CD4-positive, alpha-beta T cell treated with Interleukin-2 at 100 ng/mL for 4 hours (primary cell): ENCODE data around the gene PTK6.
A peak's percentile ranks its signal among the peaks of the same experiment; 100 is the strongest.

Source experiments
- DNase-seq: peaks from one replicate; pipeline ENCODE4 v3.0.0-alpha.2; 2020; ENCODE audit warnings: low spot score

PTK6 gene

DNA sequence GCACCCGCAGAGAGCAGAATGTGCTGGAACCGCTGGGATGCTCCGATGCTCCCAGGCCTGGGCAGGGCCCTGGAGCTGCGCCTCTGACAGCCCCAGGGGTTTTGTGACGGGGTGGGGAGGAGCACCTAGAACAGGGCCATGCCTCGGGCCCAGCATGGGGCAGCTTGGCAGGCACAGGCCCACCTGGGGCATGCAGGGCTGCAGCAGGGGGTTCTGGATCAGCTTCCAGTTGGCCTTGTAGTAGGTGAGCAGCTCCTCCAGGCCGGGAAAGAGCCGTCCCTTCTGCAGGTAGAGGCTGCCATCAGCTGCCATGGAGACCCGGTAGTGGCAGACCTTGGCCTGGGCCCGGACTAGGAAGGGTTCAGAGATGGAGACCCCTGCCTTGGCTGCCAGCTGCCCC lies 6.0 kb upstream of the PTK6 start:
- DNase-seq = no peak

DNA sequence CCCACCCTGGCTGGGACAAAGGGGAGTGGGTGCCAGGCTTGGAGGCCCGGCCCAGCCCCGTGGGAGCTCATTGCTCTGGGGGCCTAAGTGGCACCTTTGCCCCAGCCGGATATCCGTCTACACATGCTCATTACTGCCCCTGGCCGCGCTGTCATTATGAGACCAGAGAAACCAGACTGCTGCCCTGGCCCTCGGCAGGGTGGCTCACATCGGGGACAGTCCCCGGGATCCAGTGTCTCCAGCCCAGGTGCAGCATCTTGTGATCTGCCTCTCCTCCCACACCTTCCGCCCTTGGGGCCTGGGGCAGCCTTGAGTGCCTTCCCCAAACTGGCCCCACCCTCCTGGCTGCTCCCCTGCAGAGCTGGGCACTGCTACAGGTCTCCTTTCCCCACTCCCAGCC lies 5.5 kb upstream of the PTK6 start:
- no peak for DNase-seq

DNA sequence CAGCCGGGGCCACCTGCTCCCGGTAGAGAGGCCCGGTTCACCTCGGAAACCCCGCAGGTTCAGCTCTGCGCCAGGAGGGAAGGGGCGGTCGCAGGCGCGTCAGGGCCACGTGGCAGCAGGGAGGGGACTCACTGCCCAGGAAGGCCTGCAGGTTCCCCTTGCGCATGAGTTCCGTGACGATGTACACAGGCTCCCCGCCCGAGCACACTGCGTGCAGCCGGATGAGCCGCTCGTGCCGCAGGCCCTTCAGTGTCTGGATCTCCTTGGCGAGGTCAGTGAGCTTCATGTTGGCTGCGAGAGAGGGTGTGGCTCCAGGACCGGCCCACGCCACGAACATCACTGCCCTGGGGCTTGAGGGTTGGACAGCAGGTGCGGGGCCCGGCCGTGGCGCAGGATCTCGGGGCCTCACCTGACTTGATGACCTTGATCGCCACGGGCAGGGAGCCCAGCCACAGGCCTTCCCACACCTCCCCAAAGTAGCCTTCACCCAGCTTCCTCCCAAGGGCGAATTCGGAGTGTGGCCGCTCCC lies 4.9 kb upstream of the PTK6 start:
- DNase-seq = no peak

DNA sequence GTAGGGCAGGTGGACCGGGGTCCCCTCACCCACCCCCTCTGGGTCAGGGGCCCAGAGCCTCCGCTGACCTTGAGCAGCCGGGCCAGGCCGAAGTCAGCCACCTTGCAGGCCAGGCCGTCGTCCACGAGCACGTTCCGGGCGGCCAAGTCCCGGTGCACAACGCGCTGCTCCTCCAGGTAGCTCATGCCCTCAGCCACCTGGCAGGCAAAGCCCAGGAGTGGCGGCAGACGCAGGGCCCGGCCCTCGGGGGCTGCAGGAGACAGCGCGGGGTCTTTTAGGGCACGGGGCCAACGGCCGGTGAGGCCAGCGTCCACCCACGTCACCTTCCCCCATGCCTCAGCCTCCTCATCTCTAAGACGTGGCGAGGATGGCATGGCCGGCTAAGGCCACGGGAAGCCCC lies 4.2 kb upstream of the PTK6 start:
- no peak for DNase-seq

DNA sequence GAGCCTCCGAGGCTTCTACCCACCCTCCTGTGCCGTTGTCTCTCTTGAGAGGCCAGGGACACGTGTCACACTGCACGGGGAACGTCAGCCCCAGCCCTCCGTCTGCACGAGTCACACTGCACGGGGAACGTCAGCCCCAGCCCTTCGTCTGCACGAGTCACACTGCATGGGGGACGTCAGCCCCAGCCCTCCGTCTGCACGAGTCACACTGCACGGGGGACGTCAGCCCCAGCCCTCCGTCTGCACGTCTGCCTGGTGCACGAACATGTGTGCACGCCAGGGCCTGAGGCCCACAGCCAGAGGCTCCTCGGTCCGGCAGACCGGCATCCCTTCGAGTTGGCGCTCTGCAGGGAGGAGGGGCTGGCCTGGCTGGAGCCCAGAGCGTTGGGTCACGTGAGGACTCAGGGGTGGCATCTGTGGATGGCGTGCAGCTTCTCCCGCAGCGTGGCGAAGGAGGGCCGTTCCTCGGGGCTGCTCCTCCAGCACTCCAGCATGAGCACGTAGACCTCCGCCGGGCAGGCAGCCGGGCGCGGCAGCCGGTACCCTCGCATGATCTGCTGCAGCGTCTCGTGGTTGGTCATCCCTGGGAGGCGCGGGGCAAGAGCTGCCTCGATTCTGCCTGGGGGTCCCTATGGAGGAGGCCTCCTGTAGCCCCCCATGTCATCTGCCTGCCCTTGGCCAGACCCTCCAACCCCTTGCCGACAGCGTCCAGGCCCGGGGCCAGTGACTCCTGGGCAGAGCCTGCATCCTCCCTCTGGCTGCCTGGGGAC lies 3.4 kb upstream of the PTK6 start:
- DNase-seq = no peak

DNA sequence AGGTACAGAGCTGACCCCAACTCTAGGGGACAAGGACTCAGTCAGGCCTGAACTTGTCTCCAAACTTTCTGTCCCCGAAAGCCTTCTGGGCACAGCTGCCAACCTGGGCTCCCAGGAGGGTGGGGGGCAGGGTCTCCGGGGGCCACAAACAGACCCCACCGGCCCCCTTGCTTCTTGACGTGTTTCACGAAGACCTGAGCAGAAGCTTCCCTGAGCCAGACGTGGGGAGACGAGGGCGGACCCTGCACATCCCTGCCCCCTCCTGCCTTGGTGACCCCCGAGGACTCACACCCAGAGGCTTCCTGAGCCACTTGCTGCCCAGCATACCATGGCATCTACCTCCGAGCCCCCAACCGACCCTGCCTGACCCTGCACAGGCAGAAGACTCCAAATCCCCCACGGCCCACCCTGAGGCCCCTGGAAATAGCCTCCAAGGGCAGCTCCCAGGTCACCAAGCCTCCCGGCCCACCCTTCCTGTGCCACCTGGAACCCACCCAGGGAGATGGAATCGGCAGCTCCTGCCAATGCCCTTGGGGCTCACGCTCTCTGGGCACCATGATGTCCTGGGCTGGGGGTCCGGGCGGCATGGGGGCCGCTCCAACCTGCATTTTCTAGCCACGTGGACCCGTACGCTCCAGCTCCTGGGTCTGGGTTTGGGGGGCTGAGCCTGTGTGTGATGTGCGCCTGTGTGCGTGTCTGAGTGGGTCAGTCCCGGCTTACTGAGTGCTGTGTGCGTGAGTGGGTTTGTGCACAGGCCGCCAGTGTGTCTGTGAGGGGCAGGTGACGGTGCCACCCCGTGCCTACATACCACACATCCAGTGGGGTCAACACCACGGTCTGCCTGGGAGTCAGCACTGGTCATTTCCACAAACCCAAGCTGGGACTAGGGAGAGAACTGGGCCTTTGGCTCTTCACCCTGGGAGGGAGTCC lies 2.5 kb upstream of the PTK6 start:
- DNase-seq = no peak

DNA sequence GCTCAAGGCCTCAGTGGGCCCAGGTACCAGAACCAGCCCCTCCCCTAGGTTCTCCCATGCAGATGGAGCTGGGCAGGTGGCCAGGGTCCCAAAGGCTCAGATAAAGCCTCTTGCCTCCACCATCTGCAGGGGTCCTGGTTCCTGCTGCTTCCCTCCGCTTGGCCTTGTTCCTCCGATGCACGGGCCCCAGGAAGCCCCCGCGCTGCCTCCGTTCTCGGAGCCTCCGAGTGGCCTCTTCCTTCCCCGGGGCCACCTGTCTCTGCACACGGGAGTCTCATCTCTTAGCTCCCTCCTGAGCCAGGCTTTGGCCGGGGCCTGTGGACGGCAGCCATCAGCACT lies 1.9 kb upstream of the PTK6 start:
- no peak for DNase-seq

DNA sequence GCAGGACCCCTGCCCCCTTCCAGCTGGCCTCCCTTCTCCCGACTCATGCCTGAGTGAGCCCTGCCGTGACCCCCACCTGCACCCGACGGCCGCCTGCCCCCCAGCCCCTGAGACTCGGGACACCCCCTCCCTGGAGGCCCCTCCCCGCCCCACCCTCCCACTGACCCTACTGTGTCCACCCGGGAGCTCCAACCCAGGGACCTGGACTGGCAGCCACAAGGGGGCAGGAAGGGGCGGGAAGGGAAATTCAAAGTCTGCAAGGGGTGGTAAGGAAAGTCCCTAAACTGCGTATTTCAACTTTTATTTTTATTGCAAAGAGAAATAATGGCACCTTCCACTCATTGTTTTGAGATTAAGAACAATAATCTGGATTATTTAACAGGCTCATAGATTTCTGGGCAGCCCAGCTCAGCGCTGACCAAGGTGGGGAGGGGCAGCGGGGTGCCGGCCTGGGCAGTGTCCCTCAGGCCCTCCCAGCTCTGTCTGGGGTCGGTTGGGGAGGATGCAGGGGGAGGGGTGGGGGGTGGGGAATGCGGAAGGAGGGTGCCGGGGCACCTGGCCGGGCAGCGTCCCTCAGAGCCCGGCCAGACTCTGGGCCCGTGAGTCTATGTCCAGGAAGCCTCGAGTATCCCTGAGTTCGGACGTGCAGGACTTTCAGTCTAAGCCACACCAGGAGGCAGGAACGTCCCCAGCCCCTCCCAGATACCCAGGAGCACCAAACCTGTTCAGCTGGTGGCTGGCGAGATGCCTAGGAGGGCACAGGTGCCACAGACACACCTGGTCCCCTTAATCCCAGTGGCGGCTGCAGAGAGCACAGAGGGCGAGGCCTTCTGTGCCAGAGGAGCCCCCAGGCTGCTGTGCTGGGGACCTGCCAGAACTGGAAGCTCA lies 1.3 kb upstream of the PTK6 start:
- peak; percentile 46 for DNase-seq

DNA sequence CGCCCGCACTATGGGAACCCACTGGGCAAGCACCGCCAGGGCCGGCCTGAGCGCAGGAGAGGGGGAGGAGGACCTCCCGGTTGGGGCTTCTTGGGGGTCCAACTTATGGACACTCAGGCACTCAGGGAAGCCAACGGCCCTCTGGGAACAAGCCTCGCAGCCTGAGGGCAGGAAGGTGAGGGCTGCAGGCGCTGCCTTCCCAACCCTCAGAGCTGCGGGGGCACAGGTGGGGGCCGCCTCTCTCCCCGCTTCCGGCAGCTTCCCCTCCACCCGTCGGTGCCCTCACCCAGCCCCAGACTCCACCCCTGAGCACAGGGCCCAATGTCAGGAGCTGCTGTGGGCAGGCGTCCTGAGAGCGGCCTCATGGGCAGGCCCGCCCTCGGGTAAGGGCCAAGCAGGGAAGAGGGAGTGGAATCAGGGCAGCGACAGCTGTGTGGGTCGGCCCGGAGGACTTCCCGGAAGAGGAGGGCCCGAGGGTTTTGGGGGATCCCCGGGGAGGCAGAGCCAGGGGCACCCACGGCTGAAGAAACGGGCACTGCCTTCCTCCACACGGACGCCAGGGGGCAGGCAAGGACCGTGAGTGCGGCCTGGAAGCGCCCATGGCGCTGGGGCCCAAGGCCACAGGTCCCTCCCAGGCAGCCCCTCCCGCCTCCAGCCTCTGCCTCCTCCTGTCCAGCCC lies 488 bp upstream of the PTK6 start:
- DNase-seq = peak; percentile 96

DNA sequence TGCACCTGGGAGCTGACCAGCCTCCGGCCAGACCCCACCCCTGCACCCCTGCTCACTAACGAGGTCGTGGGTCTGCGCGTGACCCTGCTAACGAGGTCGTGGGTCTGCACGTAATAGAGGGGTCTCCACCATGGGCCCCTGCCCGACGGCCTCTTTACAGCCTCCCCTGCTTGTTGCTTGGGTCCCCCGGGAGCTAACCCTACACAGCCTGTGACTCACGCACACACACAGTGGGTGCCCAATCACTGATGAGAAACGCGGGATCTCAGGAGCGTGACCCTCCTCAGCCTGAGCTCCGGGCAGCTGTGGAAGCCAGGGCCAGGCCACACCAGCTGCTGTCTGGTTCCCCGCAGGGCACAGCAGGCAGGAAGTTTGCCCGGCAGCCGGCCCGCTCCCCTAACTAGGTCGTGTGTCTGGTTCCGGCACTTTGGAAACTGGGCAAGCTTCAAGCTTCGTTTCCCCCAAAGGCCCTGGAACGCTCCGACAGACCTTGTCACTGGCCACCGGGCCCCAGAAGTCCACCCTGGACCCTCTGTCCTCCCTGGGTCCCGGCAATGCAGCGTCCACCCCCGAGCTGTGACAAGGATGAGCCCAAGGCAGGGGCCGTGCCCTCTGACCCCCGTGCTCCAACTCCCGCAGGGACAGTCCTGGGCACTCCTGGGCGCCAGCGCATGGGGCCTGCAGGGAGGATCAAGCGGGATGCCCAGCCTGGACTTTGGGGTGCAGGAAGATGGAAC lies 767 bp downstream of the PTK6 start:
- DNase-seq = no peak

DNA sequence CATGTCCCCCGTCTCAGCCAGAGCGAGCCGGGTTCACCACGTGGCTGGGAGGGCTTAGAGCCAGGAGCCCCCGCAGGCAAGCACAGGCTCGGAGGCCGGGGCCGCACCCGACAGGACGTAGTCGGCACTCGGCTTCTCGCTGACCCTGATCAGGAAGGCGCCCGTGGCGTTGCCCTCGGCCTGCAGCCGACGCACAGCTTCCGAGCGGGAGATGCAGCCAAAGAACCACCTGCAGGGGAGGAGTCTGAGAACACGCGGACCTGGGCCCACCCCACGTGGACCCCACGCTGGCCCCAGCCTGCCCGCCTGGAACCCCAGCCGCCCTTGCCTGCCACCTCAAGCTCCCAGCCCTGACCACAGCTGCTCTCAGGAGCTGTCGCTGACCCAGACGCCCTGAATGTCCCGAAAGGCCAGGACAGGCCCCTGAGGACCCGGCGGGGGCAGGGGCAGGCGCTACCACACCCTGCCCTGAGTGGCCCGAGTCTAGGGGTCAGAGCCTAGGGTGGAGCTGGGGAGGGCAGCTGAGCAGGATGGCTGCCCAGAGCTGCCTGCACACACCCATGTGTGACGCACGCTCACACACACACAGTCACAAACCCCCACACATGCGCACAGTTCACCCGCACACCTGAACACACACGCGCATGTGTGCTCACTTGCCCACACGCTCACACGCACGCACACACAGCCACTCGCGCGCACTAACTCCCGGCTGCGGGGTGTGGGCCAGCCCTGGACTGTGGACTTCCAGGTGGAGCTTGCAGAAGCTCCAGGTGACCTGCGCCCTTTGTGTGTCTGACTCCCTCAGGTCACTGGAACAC lies 2.1 kb downstream of the PTK6 start:
- no peak for DNase-seq

DNA sequence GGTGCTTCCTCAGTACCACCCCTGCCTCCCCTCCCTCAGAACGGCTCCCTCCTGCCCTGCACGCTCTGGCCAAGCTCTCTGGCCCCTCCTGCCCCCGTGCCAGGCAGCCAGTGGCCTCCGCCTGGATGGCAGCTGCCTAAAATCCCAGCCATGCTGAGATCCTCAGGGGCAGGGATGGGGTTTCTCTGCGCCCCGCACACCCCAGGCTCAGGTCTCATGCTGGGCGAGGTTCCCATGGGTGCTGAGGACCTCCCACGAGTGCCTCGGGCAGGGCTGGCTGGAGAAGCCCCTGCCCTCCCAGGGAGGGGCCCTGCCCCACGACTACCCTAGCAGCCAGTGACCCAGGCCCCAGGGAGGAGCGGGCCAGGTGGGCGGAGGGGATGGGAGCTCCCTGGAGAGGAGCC lies 2.7 kb downstream of the PTK6 start:
- DNase-seq = no peak

DNA sequence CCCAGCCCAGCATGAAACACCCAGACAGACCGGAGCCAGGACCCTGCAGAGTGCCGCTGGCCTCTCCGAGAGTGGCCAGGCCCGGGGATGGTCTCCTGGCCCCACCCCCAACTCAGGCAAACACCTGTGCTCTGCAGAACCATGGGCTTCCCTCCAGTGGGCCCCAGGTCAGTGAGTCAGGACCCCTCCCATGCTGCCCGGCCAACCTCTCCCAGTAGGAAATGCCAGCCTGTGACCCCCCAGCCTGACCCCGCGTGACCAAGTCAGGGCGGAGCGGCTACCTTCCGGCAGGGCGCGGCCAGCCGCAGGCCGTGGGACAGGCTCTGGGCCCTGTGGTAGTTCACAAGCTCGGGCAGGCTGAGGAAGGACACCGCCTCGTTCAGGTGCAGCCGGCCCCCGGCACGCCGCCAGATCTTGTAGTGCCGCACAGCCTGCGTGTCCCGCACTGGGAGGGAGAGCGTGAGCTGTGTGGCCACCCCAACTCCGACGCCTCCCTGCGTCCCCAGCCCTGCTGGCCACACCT lies 3.2 kb downstream of the PTK6 start:
- no peak for DNase-seq

DNA sequence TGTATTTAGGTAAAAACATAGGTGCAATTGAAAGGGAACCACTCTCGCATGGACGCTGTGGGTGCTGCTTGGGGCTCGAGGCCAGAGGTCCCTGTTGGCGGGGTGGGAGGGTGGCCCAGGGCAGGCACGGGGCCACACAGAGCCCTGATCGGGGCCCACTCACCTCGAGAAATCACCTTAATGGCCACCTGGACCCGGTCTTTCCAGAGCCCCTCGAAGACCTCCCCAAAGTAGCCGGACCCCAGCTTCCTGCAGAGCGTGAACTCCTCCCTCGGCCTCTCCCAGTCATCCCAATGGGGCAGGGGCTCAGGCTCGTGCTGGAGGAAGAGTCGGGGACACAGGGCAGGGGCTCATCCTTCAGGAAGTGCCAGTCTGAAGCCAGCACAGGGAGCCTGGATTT lies 3.8 kb downstream of the PTK6 start:
- no peak for DNase-seq

DNA sequence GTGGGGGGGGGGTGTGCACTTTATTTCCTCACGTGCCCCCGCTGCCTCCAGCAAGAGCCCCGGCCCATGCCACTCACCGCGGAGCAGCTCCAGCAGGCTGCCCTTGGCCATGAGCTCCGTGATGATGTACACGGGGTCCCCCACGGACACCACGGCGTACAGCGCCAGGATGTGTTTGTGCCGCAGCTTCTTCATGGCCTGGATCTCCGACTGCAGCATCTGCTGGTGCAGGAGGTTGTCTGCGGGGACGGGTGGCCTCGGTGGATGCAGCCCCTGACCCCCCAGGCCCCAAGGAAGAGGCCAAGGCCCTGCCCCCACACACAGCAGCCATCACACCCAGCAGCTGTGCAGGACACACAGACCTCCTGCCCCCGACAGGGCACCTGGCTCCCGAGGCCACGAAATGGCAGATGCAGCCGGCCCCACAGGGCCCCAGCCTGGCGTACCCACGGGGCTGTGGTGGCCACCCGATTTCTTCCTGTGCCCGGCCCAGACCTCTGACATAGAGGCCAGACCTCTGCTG lies 4.7 kb downstream of the PTK6 start:
- DNase-seq = no peak

DNA sequence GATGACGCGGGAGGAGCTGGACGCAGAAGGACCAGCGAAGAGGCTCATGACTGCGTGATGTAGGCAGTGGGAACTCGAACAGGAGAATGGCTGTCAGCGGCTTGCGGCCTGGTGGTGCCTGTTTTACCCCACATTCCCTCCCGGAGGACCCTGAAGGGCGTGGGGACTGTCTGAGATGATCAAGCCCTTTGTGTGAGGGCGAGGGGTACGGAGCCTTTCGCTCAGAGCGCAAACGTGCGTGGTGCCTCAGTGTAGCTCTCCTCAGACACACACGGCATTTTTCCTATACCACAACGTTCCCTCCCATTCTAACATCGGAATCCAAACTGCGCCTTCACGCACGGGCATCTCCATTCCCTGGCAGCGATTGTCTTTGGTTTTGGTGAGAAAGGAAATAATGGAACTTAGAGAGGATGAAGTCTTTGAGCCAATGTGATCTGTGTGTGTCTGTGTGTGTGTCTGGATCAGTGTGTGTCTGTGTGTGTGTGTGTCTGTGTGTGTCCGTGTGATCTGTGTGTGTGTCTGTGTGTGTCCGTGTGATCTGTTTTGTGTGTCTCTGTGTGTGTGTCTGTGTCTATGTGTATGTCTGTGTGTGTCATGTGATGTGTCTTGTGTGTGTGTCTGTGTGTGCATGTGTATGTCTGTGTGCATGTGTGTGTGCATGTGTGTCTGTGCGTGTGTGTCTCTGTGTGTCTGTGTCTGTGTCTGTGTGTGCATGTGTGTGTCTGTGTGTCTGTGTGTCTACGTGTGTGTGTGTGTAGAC lies 5.3 kb downstream of the PTK6 start:
- no peak for DNase-seq

DNA sequence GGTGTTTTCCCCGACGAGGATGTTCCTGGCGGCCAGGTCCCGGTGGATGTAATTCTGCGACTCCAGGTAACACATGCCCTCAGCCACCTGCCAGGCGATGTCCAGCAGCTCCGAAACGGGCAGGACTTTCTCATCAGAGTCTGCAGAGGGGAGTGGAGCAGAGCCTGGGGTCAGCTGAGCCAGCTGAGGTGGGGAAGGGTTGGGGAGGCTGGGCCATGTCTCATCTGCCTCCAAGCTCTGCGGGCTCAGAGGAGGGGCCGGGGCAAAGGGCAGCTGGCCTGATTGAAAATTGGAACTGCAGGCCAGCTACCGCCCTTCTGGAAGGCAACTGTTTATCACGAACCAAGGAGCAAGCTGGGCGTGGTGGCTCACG lies 6.4 kb downstream of the PTK6 start:
- no peak for DNase-seq

DNA sequence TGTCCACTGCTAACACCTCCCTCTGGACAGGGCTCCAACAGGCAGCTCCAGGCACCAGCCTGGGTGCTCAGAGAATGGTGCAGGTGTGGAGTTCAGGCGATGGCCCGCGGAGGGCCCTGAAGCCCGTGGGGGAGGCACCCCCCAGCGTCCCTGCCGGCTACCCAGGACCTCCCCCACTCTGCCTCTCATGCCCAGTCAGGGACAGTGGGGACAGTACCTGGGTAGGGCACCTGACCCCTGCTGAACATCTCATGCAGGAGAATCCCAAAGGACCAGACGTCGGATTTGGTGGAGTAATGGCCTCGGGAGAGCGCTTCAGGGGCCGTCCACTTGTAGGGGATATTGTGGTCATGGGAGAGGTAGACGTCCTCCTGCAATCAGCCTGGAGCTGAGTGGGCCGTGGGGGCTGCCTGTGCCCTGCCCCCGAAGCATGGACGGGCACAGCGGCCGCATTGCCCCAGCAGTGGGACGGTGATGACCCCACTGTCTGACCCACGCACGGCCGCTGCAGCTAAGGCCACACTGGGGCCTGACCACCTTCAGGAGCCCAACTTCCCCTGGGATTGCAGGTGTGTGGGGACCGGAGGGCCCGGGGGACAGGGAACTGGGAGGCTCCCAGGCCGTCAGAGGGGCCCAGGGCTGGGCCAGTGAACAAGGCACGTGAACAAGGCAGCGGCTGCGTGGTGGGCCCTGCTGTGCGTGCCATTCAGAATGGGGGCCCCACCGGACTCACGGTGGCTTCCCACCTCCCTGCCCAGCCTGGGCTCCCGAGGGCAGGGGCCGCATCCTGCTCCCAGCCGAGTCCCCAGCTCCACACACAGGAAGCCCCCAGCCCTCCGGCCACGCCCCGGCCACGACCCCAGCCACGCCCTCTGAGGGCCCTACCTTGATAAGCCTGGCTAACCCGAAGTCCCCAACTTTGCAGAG lies 7.1 kb downstream of the PTK6 start:
- DNase-seq = no peak
